ENCODE data around the gene MYOD1.

DNA sequence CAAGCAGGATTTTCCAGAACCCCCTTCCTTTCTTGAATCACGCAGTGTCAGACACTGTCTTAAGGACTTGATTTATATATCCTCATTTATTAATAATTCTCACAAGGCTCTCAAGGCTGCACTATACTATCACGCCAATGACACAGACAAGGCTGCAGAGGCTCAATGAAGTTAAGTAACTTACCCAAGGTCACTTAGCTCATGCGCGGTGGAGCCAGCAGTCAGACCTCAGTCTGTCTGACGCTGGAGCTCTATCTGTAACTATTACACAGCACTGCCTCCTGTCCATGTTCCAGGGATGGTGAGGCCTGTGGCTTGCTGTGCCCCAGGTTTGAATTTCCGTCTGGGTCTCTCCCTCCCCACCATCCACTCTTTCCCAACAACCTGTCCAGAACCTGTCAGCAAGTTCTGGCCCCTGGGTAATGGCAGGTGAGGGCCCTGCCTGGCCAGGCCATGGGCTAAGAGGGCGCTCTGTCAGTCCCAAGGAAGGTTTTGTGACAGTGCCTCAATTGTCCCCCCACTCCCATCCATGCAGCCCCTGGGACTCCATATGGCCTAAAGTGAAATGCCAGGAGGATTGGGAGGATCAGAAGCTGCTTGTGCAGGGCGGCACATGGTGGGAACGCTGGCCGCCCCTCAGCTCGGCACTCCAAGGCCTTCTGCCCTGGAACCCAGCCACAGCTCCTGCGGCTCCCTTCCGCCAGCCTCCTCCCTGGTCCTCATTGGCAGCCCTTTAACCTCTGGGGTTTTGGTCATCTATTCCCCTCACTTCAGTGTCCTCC is 23.8 kb downstream of the MYOD1 start:
- TF ChIP-seq CTCF (IDR thresholded peaks at IDR 0.05) = no peak
- TF ChIP-seq POLR2AphosphoS5 (IDR thresholded peaks at IDR 0.05) = no peak
- no peak for TF ChIP-seq EP300 (IDR thresholded peaks at IDR 0.05; ENCODE audit: low read depth)

Data from transverse colon (tissue), 4 donors.